Neural progenitor cell (in vitro differentiated cells): ENCODE measurements around the gene AFF2. TPM values are rescaled to one million over a fixed set of nuclear protein-coding genes. Genes with fewer than 3 reads are reported as not detected.

Experiments
- DNase-seq: peaks from one replicate; pipeline ENCODE4 v3.0.0-alpha.2; 2016; ENCODE audit warnings: low spot score
- H2AFZ ChIP-seq: fragments of 200-600 bp; sonication (generic); replicated peaks from 2 replicates; pipeline ENCODE4 v1.6.1; 2016; ENCODE audit warnings: antibody characterized with exemption
- H3F3A ChIP-seq: fragments of 200-600 bp; sonication (generic); 2 replicates; pipeline ENCODE4 v1.6.1; 2016; ENCODE audit warnings: antibody characterized with exemption, low read depth
- H3K27ac ChIP-seq: fragments of 200-600 bp; sonication (generic); 2 replicates; pipeline ENCODE4 v1.5.1; 2016; ENCODE audit warnings: mild to moderate bottlenecking
- H3K27me3 ChIP-seq: fragments of 200-600 bp; sonication (generic); 2 replicates; pipeline ENCODE4 v1.6.1; 2016; ENCODE audit warnings: mild to moderate bottlenecking, moderate library complexity
- H3K36me3 ChIP-seq: fragments of 200-600 bp; sonication (generic); 2 replicates; pipeline ENCODE4 v1.5.1; 2016
- H3K4me1 ChIP-seq: fragments of 200-600 bp; sonication (generic); 2 replicates; pipeline ENCODE4 v1.6.1; 2016; ENCODE audit warnings: mixed run types
- H3K4me2 ChIP-seq: fragments of 200-600 bp; sonication (generic); 2 replicates; pipeline ENCODE4 v1.6.1; 2016
- H3K4me3 ChIP-seq: fragments of 200-600 bp; sonication (generic); 2 replicates; pipeline ENCODE4 v1.5.1; 2016
- H3K79me2 ChIP-seq: fragments of 200-600 bp; sonication (generic); 2 replicates; pipeline ENCODE4 v1.6.1; 2016; ENCODE audit warnings: low read depth
- H3K9ac ChIP-seq: fragments of 200-600 bp; sonication (generic); 2 replicates; pipeline ENCODE4 v1.6.1; 2016
- H3K9me3 ChIP-seq: fragments of 200-600 bp; sonication (generic); 2 replicates; pipeline ENCODE4 v1.5.1; 2016; ENCODE audit warnings: low read depth
- H4K20me1 ChIP-seq: fragments of 200-600 bp; sonication (generic); 2 replicates; pipeline ENCODE4 v1.6.1; 2016; ENCODE audit warnings: low read depth
- H3K27ac Mint-ChIP-seq: 3 replicates; pipeline ENCODE4 v1.8.0; 2021; ENCODE audit warnings: mixed read lengths
- H3K27me3 Mint-ChIP-seq: 2 replicates; pipeline ENCODE4 v1.8.0; 2022; ENCODE audit warnings: low read depth, mild to moderate bottlenecking, inconsistent platforms, moderate library complexity, mixed read lengths; ENCODE audit not compliant: insufficient read depth
- H3K36me3 Mint-ChIP-seq: 3 replicates; pipeline ENCODE4 v1.8.0; 2021; ENCODE audit warnings: mixed read lengths
- H3K4me1 Mint-ChIP-seq: 3 replicates; pipeline ENCODE4 v1.8.0; 2021; ENCODE audit warnings: mixed read lengths
- H3K4me3 Mint-ChIP-seq: 3 replicates; pipeline ENCODE4 v1.8.0; 2021; ENCODE audit warnings: mild to moderate bottlenecking, moderate library complexity, mixed read lengths
- H3K9me3 Mint-ChIP-seq: 3 replicates; pipeline ENCODE4 v1.8.0; 2020; ENCODE audit warnings: mixed read lengths
- CTCF ChIP-seq: fragments of 200-600 bp; sonication (generic); IDR thresholded peaks from 2 replicates; pipeline ENCODE4 v1.5.1; 2017; ENCODE audit warnings: antibody characterized with exemption, mild to moderate bottlenecking
- EZH2 ChIP-seq: fragments of 200-600 bp; sonication (generic); IDR thresholded peaks from 2 replicates; pipeline ENCODE4 v1.6.1; 2017; ENCODE audit warnings: antibody characterized with exemption, mild to moderate bottlenecking, moderate library complexity
- EZH2phosphoT487 ChIP-seq: fragments of 200-600 bp; sonication (generic); IDR thresholded peaks from 2 replicates; pipeline ENCODE4 v1.6.1; 2017; ENCODE audit warnings: antibody characterized with exemption
- total RNA-seq: library from RNA; depleted of rRNA; stranded (reverse); fragments of >200 nt; gene quantifications from 2 replicates; pipeline ENCODE4 v1.2.3, GENCODE V29; 2015; ENCODE audit warnings: low replicate concordance

Gene AFF2
- total RNA-seq, result 13.5 and 18.0 TPM in 2 replicates

DNA sequence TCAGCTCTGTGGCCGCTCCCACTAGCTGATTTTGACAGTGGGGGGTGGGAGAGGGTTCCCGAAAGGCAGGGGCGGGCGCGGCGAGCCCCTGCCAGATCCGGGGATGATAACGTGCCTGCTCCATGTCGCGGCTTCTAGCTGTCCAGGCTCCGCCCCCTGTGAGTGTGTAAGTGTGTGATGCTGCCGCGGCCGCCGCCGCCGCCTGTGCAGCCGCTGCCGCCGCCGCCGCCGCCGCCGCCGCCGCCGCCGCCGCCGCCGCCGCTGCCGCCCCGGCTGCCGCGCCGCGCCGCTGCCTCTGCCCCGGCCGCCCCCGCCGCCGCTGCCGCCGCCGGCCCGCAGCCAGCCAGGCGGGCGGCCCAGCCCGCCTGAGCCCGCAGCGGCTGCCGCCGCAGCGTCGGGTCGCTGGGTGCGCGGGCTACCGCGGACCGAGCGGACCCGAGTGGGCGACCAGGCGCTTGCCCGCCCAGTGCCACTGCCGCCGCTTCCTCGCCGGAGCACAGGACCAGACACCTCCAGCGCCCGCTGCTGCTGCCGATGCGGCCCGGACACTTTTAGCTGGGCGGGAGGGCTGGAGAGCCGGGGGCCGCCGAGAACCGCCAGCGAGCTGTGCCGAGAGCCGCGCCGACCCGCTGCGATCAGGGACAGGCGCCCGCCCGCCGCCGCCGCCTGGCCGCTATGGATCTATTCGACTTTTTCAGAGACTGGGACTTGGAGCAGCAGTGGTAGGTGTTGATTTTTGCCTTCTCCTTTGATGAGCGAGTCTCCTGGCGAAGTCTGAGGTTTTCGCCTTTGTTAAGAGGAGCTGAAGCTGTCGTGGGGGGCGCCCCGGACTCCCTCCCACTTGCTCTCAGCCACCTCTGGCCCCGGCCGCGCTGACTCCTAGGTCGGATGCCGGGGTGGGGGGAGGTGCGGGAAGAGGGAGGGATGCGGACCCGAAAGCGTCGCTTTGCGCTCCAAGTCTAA is at the start of gene AFF2:
Gene AFF2 (plus strand): TSS at position 195 of the 963 bp plus-strand sequence. CDS start 481 bp downstream, at position 676.
- Histone ChIP-seq H3K27me3 (peaks cover 11% of the 10 kb centered on the region), H3K9me3 (no peaks in the 10 kb centered on the region), H3K79me2 (peaks cover 13% of the 10 kb centered on the region), H3K36me3 (no peaks in the 10 kb centered on the region), H3K4me2 (peak within 1 kb of the TSS; percentile 80), H2AFZ (peak within 1 kb of the TSS; percentile 69), H3K9ac (no peak within 1 kb of the TSS), H3K4me1 (peaks cover 18% of the 10 kb centered on the region), H4K20me1 (peaks cover 6% of the 10 kb centered on the region), H3K27ac (no peak within 1 kb of the TSS), H3K4me3 (peak within 1 kb of the TSS; percentile 65), H3F3A (peaks cover 7% of the 10 kb centered on the region)
- H3K9me3 Mint-ChIP-seq, result peaks cover 6% of the 10 kb centered on the region
- H3K27me3 Mint-ChIP-seq, result peaks cover 3% of the 10 kb centered on the region
- peak; percentile 81 for DNase-seq
- no peaks in the 10 kb centered on the region for H3K36me3 Mint-ChIP-seq
- no peak within 1 kb of the TSS for H3K27ac Mint-ChIP-seq
- H3K4me3 Mint-ChIP-seq, result peak within 1 kb of the TSS; percentile 89
- peaks cover 18% of the 10 kb centered on the region for H3K4me1 Mint-ChIP-seq
- no peak for TF ChIP-seq EZH2phosphoT487
- TF ChIP-seq EZH2, result peak; percentile 23

DNA sequence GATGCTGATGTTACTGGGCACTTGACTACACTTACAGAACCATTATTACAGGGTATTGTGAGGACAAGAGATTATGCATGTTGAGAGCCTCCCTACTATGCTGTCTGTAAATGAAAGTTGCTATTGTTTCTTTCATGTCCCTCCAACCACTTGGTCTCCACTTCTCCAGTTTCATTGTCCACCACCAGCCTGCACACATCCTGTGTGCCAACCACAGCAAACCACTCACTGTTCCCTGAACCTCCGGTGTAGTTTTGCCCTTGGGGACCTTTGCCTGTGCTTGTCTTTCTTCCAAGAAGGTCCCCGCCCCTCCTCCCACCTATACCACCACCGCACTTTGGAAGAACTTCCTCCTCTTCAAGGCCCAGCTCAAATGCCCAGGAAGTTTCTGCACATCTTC is 43.1 kb upstream of the AFF2 start:
- no peak overlapping the region for H3K9ac ChIP-seq
- no peaks in the 10 kb centered on the region for H3K4me1 ChIP-seq
- no peaks in the 10 kb centered on the region for H3K36me3 ChIP-seq
- no peak overlapping the region for H3K4me2 ChIP-seq
- no peak for TF ChIP-seq EZH2
- no peak for TF ChIP-seq EZH2phosphoT487
- no peak for TF ChIP-seq CTCF
- no peaks in the 10 kb centered on the region for H3K9me3 ChIP-seq
- Mint-ChIP-seq H3K9me3 (no peaks in the 10 kb centered on the region), H3K4me1 (no peaks in the 10 kb centered on the region), H3K27ac (no peak overlapping the region), H3K36me3 (no peaks in the 10 kb centered on the region), H3K4me3 (no peak overlapping the region), H3K27me3 (peaks cover 3% of the 10 kb centered on the region)
- no peak for DNase-seq
- H3K27ac ChIP-seq, result no peak overlapping the region
- no peak overlapping the region for H2AFZ ChIP-seq
- no peaks in the 10 kb centered on the region for H3F3A ChIP-seq
- no peaks in the 10 kb centered on the region for H3K79me2 ChIP-seq
- H3K27me3 ChIP-seq, result no peaks in the 10 kb centered on the region
- no peaks in the 10 kb centered on the region for H4K20me1 ChIP-seq
- H3K4me3 ChIP-seq, result no peak overlapping the region

DNA sequence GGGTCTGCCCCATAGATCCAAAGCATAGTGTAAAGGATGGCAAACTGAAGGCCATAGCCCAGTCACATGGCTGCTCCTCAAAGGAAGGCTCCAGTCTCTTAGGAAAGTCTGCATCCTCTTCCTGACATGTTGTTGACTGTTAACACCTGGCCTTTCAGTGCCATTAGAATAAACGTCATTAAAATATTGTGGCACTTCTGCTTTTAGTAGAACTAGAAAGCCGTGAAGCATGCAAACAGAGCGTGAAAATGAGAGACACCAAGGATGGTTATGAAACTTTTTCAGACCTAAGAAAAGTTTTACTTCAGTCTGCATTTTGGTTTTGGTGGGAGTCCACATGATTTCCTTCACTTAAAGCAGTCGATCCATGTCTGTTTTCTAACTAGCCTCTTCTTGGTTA is 41.1 kb upstream of the AFF2 start:
- H3K9me3 ChIP-seq, result no peaks in the 10 kb centered on the region
- H4K20me1 ChIP-seq, result no peaks in the 10 kb centered on the region
- no peak overlapping the region for H3K4me2 ChIP-seq
- H3K36me3 ChIP-seq, result no peaks in the 10 kb centered on the region
- no peaks in the 10 kb centered on the region for H3K9me3 Mint-ChIP-seq
- TF ChIP-seq EZH2, result no peak
- TF ChIP-seq EZH2phosphoT487, result no peak
- TF ChIP-seq CTCF, result no peak
- no peaks in the 10 kb centered on the region for H3K79me2 ChIP-seq
- no peak overlapping the region for H3K9ac ChIP-seq
- H3K27me3 ChIP-seq, result no peaks in the 10 kb centered on the region
- H3F3A ChIP-seq, result no peaks in the 10 kb centered on the region
- H3K27ac Mint-ChIP-seq, result no peak overlapping the region
- H3K4me1 ChIP-seq, result no peaks in the 10 kb centered on the region
- no peaks in the 10 kb centered on the region for H3K4me1 Mint-ChIP-seq
- H3K4me3 ChIP-seq, result no peak overlapping the region
- no peak overlapping the region for H3K4me3 Mint-ChIP-seq
- H3K36me3 Mint-ChIP-seq, result no peaks in the 10 kb centered on the region
- H3K27me3 Mint-ChIP-seq, result peaks cover 3% of the 10 kb centered on the region
- no peak overlapping the region for H2AFZ ChIP-seq
- H3K27ac ChIP-seq, result no peak overlapping the region
- no peak for DNase-seq

GRCh38 chrX:148466292-148466691 is 34.1 kb upstream of the AFF2 start:
- no peak overlapping the region for H3K4me3 Mint-ChIP-seq
- no peak overlapping the region for H3K4me3 ChIP-seq
- H4K20me1 ChIP-seq, result no peaks in the 10 kb centered on the region
- H3K27me3 Mint-ChIP-seq, result no peaks in the 10 kb centered on the region
- H3K9ac ChIP-seq, result no peak overlapping the region
- TF ChIP-seq EZH2phosphoT487 (no peak), EZH2 (no peak), CTCF (no peak)
- peaks cover 3% of the 10 kb centered on the region for H3K9me3 Mint-ChIP-seq
- DNase-seq, result no peak
- no peaks in the 10 kb centered on the region for H3K36me3 Mint-ChIP-seq
- H3K4me1 Mint-ChIP-seq, result no peaks in the 10 kb centered on the region
- H3K9me3 ChIP-seq, result no peaks in the 10 kb centered on the region
- no peaks in the 10 kb centered on the region for H3K79me2 ChIP-seq
- H3F3A ChIP-seq, result no peaks in the 10 kb centered on the region
- H2AFZ ChIP-seq, result no peak overlapping the region
- H3K4me2 ChIP-seq, result no peak overlapping the region
- no peaks in the 10 kb centered on the region for H3K4me1 ChIP-seq
- no peak overlapping the region for H3K27ac Mint-ChIP-seq
- no peaks in the 10 kb centered on the region for H3K36me3 ChIP-seq
- H3K27ac ChIP-seq, result no peak overlapping the region
- no peaks in the 10 kb centered on the region for H3K27me3 ChIP-seq
